ENCODE measurements around the gene SMOC2.

DNA sequence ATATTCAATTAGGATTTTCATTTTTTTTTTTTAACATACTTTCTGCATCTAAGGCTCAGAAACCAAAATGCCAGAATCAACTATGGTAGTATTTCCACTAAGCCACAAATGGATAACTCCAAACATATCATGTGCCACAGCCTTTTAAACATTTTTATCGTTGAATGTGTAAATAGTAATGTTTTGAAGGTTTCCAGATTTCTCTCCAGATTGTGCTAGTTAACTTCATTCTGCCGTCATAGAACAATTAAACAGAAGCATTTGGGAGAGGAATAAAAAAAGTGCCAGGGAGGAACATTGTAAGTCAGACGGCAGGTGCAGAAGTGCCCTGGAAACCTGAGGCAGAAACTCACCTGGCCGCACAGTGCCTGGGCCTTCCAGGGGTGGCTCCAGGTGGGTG is 23.6 kb downstream of the SMOC2 start:
- TF ChIP-seq, protein P1, sequence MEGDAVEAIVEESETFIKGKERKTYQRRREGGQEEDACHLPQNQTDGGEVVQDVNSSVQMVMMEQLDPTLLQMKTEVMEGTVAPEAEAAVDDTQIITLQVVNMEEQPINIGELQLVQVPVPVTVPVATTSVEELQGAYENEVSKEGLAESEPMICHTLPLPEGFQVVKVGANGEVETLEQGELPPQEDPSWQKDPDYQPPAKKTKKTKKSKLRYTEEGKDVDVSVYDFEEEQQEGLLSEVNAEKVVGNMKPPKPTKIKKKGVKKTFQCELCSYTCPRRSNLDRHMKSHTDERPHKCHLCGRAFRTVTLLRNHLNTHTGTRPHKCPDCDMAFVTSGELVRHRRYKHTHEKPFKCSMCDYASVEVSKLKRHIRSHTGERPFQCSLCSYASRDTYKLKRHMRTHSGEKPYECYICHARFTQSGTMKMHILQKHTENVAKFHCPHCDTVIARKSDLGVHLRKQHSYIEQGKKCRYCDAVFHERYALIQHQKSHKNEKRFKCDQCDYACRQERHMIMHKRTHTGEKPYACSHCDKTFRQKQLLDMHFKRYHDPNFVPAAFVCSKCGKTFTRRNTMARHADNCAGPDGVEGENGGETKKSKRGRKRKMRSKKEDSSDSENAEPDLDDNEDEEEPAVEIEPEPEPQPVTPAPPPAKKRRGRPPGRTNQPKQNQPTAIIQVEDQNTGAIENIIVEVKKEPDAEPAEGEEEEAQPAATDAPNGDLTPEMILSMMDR (IDR thresholded peaks at IDR 0.05): no peak
- no peak for TF ChIP-seq POLR2A (IDR thresholded peaks at IDR 0.05)
- no peak for TF ChIP-seq POLR2AphosphoS5 (IDR thresholded peaks at IDR 0.05)

All from breast epithelium (tissue), 3 donors.